ENCODE data around the gene CNTNAP5.

CNTNAP5 gene

GRCh38 chr2:124272261-124272841, 247.3 kb downstream of the CNTNAP5 start:
- H3K4me3 ChIP-seq (ENCODE audit: low read length), result no peak overlapping the region
- H3K27ac ChIP-seq (ENCODE audit: low read length), result no peak overlapping the region
- H3K27me3 ChIP-seq (ENCODE audit: control insufficient read depth, insufficient read depth, low read length), result no peaks in the 10 kb centered on the region
- H3K4me1 ChIP-seq (ENCODE audit: control insufficient read depth, low read depth, low read length), result no peaks in the 10 kb centered on the region
- no peaks in the 10 kb centered on the region for H3K9me3 ChIP-seq (ENCODE audit: control insufficient read depth, low read depth, low read length)
- H3K9ac ChIP-seq (ENCODE audit: low read length), result no peak overlapping the region
- H3K36me3 ChIP-seq (ENCODE audit: control insufficient read depth, low read depth, low read length), result no peaks in the 10 kb centered on the region

GRCh38 chr2:124281541-124281940, 256.5 kb downstream of the CNTNAP5 start:
- H3K9me3 ChIP-seq (ENCODE audit: control insufficient read depth, low read depth, low read length), result no peaks in the 10 kb centered on the region
- H3K9ac ChIP-seq (ENCODE audit: low read length), result no peak overlapping the region
- no peak overlapping the region for H3K27ac ChIP-seq (ENCODE audit: low read length)
- no peak overlapping the region for H3K4me3 ChIP-seq (ENCODE audit: low read length)
- H3K36me3 ChIP-seq (ENCODE audit: control insufficient read depth, low read depth, low read length), result no peaks in the 10 kb centered on the region
- H3K27me3 ChIP-seq (ENCODE audit: control insufficient read depth, insufficient read depth, low read length), result no peaks in the 10 kb centered on the region
- H3K4me1 ChIP-seq (ENCODE audit: control insufficient read depth, low read depth, low read length), result no peaks in the 10 kb centered on the region

GRCh38 chr2:124283096-124283495, 258.0 kb downstream of the CNTNAP5 start:
- Histone ChIP-seq H3K27me3 (ENCODE audit: control insufficient read depth, insufficient read depth, low read length) (no peaks in the 10 kb centered on the region), H3K4me1 (ENCODE audit: control insufficient read depth, low read depth, low read length) (no peaks in the 10 kb centered on the region), H3K9ac (ENCODE audit: low read length) (no peak overlapping the region), H3K9me3 (ENCODE audit: control insufficient read depth, low read depth, low read length) (no peaks in the 10 kb centered on the region), H3K36me3 (ENCODE audit: control insufficient read depth, low read depth, low read length) (no peaks in the 10 kb centered on the region), H3K4me3 (ENCODE audit: low read length) (no peak overlapping the region), H3K27ac (ENCODE audit: low read length) (no peak overlapping the region)

- Histone ChIP-seq H3K27ac (ENCODE audit: low read length) (no peak overlapping the region), H3K9ac (ENCODE audit: low read length) (no peak overlapping the region), H3K4me3 (ENCODE audit: low read length) (no peak overlapping the region), H3K4me1 (ENCODE audit: control insufficient read depth, low read depth, low read length) (no peaks in the 10 kb centered on the region), H3K9me3 (ENCODE audit: control insufficient read depth, low read depth, low read length) (no peaks in the 10 kb centered on the region), H3K36me3 (ENCODE audit: control insufficient read depth, low read depth, low read length) (no peaks in the 10 kb centered on the region), H3K27me3 (ENCODE audit: control insufficient read depth, insufficient read depth, low read length) (no peaks in the 10 kb centered on the region)
These were observed 261.1 kb downstream of the CNTNAP5 start for GRCh38 chr2:124286089-124286783.

GRCh38 chr2:124289060-124289459, 264.0 kb downstream of the CNTNAP5 start:
- Histone ChIP-seq H3K36me3 (ENCODE audit: control insufficient read depth, low read depth, low read length) (no peaks in the 10 kb centered on the region), H3K27ac (ENCODE audit: low read length) (no peak overlapping the region), H3K4me1 (ENCODE audit: control insufficient read depth, low read depth, low read length) (no peaks in the 10 kb centered on the region), H3K9me3 (ENCODE audit: control insufficient read depth, low read depth, low read length) (no peaks in the 10 kb centered on the region), H3K4me3 (ENCODE audit: low read length) (no peak overlapping the region), H3K9ac (ENCODE audit: low read length) (no peak overlapping the region), H3K27me3 (ENCODE audit: control insufficient read depth, insufficient read depth, low read length) (no peaks in the 10 kb centered on the region)

- Histone ChIP-seq H3K9me3 (ENCODE audit: control insufficient read depth, low read depth, low read length) (no peaks in the 10 kb centered on the region), H3K4me3 (ENCODE audit: low read length) (no peak overlapping the region), H3K36me3 (ENCODE audit: control insufficient read depth, low read depth, low read length) (no peaks in the 10 kb centered on the region), H3K27ac (ENCODE audit: low read length) (no peak overlapping the region), H3K4me1 (ENCODE audit: control insufficient read depth, low read depth, low read length) (no peaks in the 10 kb centered on the region), H3K9ac (ENCODE audit: low read length) (no peak overlapping the region), H3K27me3 (ENCODE audit: control insufficient read depth, insufficient read depth, low read length) (no peaks in the 10 kb centered on the region)
These were observed 264.5 kb downstream of the CNTNAP5 start for GRCh38 chr2:124289615-124290014.

GRCh38 chr2:124296470-124296869, 271.4 kb downstream of the CNTNAP5 start:
- Histone ChIP-seq H3K9ac (ENCODE audit: low read length) (no peak overlapping the region), H3K4me1 (ENCODE audit: control insufficient read depth, low read depth, low read length) (no peaks in the 10 kb centered on the region), H3K27me3 (ENCODE audit: control insufficient read depth, insufficient read depth, low read length) (no peaks in the 10 kb centered on the region), H3K4me3 (ENCODE audit: low read length) (no peak overlapping the region), H3K27ac (ENCODE audit: low read length) (no peak overlapping the region), H3K36me3 (ENCODE audit: control insufficient read depth, low read depth, low read length) (no peaks in the 10 kb centered on the region), H3K9me3 (ENCODE audit: control insufficient read depth, low read depth, low read length) (no peaks in the 10 kb centered on the region)

GRCh38 chr2:124301915-124302314, 276.8 kb downstream of the CNTNAP5 start:
- Histone ChIP-seq H3K27ac (ENCODE audit: low read length) (no peak overlapping the region), H3K9ac (ENCODE audit: low read length) (no peak overlapping the region), H3K9me3 (ENCODE audit: control insufficient read depth, low read depth, low read length) (no peaks in the 10 kb centered on the region), H3K4me1 (ENCODE audit: control insufficient read depth, low read depth, low read length) (no peaks in the 10 kb centered on the region), H3K27me3 (ENCODE audit: control insufficient read depth, insufficient read depth, low read length) (no peaks in the 10 kb centered on the region), H3K36me3 (ENCODE audit: control insufficient read depth, low read depth, low read length) (no peaks in the 10 kb centered on the region), H3K4me3 (ENCODE audit: low read length) (no peak overlapping the region)

- no peak overlapping the region for H3K27ac ChIP-seq (ENCODE audit: low read length)
- H3K9ac ChIP-seq (ENCODE audit: low read length), result no peak overlapping the region
- no peaks in the 10 kb centered on the region for H3K36me3 ChIP-seq (ENCODE audit: control insufficient read depth, low read depth, low read length)
- H3K4me3 ChIP-seq (ENCODE audit: low read length), result no peak overlapping the region
- H3K4me1 ChIP-seq (ENCODE audit: control insufficient read depth, low read depth, low read length), result no peaks in the 10 kb centered on the region
- H3K9me3 ChIP-seq (ENCODE audit: control insufficient read depth, low read depth, low read length), result no peaks in the 10 kb centered on the region
- H3K27me3 ChIP-seq (ENCODE audit: control insufficient read depth, insufficient read depth, low read length), result no peaks in the 10 kb centered on the region
These were observed 283.4 kb downstream of the CNTNAP5 start for GRCh38 chr2:124308319-124309062.

- no peak overlapping the region for H3K9ac ChIP-seq (ENCODE audit: low read length)
- H3K9me3 ChIP-seq (ENCODE audit: control insufficient read depth, low read depth, low read length), result no peaks in the 10 kb centered on the region
- no peaks in the 10 kb centered on the region for H3K4me1 ChIP-seq (ENCODE audit: control insufficient read depth, low read depth, low read length)
- H3K4me3 ChIP-seq (ENCODE audit: low read length), result no peak overlapping the region
- H3K36me3 ChIP-seq (ENCODE audit: control insufficient read depth, low read depth, low read length), result no peaks in the 10 kb centered on the region
- no peak overlapping the region for H3K27ac ChIP-seq (ENCODE audit: low read length)
- no peaks in the 10 kb centered on the region for H3K27me3 ChIP-seq (ENCODE audit: control insufficient read depth, insufficient read depth, low read length)
These were observed 284.6 kb downstream of the CNTNAP5 start for GRCh38 chr2:124309563-124310138.

- Histone ChIP-seq H3K4me3 (ENCODE audit: low read length) (no peak overlapping the region), H3K4me1 (ENCODE audit: control insufficient read depth, low read depth, low read length) (no peaks in the 10 kb centered on the region), H3K36me3 (ENCODE audit: control insufficient read depth, low read depth, low read length) (no peaks in the 10 kb centered on the region), H3K27me3 (ENCODE audit: control insufficient read depth, insufficient read depth, low read length) (no peaks in the 10 kb centered on the region), H3K9ac (ENCODE audit: low read length) (no peak overlapping the region), H3K27ac (ENCODE audit: low read length) (no peak overlapping the region), H3K9me3 (ENCODE audit: control insufficient read depth, low read depth, low read length) (no peaks in the 10 kb centered on the region)
These were observed 285.6 kb downstream of the CNTNAP5 start for GRCh38 chr2:124310671-124311070.
